Central memory CD4-positive, alpha-beta T cell (primary cell): ENCODE measurements around the gene SMYD3.
"Not testable (repeated sequence)": the region's sequence is repeated elsewhere in the genome, so short reads cannot be mapped to it uniquely, and the experiment has no call there.

Source experiments
- DNase-seq: peaks from one replicate; pipeline ENCODE4 v3.0.0; 2022

SMYD3 gene

DNA sequence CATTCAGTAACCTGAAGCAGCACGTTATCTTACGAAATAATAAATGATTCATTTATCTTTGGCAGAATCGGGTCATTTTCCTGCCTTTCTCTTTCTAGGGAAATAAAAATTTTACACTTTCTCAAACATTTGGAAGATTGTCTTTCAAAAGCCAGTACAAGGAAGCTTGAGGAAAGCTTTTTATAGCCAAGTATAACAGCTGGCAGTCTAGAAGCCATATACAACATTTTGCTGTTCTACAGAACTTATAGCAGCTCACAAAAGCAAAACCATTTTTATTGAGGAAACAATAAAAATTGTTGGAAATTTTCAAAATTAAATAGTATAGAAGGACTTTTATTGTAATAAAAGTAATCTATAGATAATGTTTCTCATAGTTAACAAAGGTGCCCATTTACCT, 448.6 kb downstream of the SMYD3 start:
- no peak for DNase-seq

DNA sequence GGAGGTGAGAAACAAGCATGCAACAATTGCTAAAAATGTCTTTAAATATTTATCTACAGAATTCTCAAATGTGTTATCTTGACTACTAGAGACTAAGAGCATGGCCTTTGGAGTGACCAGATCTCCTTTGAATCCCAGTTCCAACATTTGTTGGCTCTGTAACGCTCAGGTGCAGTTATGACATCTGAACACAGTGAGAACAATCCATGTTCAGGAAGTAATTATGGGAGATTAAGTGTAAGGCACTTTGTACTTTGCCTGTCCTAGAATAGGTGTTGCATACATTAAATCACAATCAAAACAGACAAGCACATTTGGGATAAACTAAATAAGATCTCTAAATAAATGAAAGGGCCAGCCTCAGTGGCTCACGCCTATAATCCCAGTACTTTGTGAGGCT, 454.5 kb downstream of the SMYD3 start:
- DNase-seq = no peak

- no peak for DNase-seq
Observed at GRCh38 chr1:246051909-246052518, 455.1 kb downstream of the SMYD3 start.

- DNase-seq = no peak
Observed at GRCh38 chr1:246048693-246049092, 458.4 kb downstream of the SMYD3 start.

GRCh38 chr1:246043556-246043955, 463.5 kb downstream of the SMYD3 start:
- no peak for DNase-seq

DNA sequence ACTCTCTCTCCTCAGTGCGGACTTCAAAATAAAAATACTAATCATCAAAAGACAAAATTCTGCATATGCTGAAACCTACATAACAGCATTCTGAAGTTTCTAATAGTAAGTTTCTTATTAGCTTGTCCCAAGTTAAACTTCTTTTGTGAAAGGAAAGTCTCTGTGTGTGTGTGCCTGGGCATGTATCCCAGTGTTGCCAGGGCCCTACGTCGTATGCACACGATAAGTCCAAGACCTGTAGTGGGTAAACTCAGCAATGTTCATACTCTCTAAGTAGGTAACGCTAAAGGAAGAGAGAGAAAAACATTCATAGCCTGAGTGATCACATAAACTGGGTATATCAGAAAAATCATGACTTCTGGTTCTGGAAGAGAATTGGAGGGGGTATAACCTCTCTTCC, 465.7 kb downstream of the SMYD3 start:
- no peak for DNase-seq

GRCh38 chr1:246040200-246040890, 466.7 kb downstream of the SMYD3 start:
- DNase-seq = no peak

- no peak for DNase-seq
Observed at GRCh38 chr1:246039584-246039983, 467.5 kb downstream of the SMYD3 start.

- DNase-seq = no peak
Observed at GRCh38 chr1:246037832-246038231, 469.2 kb downstream of the SMYD3 start.

DNA sequence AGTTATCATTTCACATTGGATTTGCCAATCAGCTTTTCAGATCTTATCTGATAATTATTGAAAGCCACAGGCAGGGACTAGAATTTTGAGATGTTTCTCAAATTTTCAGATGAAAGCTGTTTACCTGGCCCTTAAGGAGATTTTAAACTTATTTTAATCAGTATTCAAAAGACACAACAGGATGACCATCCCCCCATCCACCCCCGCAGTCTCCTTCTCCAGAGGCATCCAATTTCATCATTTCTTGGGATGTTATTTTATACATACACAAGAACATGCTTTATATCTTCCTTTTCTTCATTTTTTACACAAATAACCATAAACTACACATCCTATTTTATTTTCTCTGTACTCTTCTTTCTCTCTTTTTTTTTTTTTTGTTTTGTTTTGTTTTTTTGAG, 470.9 kb downstream of the SMYD3 start:
- DNase-seq = no peak

GRCh38 chr1:246035060-246035541, 472.0 kb downstream of the SMYD3 start:
- DNase-seq = no peak

- DNase-seq = no peak
Observed at GRCh38 chr1:246034630-246035029, 472.4 kb downstream of the SMYD3 start.

DNA sequence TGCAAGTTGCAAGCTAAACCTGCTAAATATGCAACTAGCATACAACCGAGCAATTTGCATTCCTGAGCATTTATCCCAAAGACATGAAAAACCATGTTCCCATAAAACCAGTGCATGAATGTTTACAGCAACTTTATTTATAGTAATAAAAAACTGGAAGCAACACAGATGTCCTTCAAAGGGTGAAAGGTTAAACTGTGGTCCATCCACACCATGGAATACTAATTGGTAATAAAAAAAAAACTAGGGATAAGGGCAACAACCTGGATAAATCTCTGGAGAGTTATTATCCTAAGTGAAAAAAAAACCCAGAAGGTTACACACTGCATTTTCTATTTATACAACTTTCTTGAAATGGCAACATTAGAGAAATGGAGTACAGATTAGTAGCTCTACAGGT, 474.1 kb downstream of the SMYD3 start:
- no peak for DNase-seq

DNA sequence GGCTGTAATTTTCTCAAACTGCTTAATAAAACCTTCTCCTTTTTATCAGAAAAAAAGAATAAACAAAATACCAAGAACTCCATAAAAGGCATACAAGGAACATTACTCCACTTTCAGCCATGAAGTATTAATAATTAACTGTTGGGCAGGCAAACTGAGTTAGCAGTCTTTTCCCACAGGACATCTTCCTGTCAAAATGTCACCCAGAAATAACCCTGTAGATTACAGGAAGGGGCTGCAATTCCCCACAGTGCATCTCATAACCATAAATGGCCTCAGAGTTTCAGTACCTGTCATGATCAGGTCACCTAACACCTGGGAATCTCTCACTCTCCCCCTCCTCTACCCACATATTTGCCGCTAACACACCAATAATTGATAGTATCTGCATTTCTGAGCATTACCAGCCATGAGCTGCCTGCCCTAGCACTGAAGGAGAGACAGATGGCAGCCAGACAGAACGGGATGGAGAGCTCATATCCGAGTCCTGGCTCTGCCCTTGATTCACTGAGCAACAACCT, 475.0 kb downstream of the SMYD3 start:
- DNase-seq = no peak

- DNase-seq = no peak
Observed at GRCh38 chr1:246029616-246030015, 477.5 kb downstream of the SMYD3 start.

- DNase-seq = not testable (repeated sequence)
Observed at GRCh38 chr1:246024118-246024517, 483.0 kb downstream of the SMYD3 start.

GRCh38 chr1:246020211-246020954, 486.7 kb downstream of the SMYD3 start:
- no peak for DNase-seq

DNA sequence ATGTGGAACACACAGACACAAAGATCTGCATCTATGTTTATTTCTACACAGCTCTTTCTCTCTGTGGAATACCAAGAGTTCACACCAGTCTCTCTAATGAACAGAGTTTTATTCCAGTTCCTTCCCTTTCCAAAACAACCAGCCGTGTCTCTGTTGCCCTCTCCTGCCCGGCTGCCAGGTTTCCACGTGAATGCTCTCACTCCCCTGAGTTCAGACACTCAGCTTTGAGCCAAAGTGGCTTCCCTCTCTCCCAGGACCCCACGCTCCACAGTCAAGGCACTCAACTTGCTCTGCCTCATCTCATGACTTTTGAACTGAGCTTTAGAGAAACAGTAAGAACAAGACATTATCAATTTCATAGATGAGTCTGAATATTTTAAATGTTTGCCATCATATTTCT, 488.9 kb downstream of the SMYD3 start:
- no peak for DNase-seq

GRCh38 chr1:246012341-246012740, 494.7 kb downstream of the SMYD3 start:
- DNase-seq = peak; percentile 2

DNA sequence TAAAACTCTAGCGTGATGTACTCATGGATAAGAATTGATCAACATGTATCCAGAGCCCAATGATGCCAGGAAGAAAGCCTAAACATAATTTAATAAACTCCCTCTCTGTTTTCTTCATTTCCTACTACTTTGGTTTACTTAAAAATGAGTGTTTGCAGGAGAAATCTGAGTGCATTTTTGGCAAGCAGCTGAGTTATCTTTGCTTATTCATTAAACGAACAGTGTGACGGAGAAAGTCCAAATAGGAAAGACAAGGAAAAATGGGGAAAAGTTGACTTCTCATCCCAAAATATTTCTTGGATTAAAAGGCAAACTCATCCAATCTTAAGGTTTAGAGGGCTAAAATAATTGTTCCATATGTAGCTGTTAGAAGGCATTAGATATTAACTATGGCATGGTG, 496.7 kb downstream of the SMYD3 start:
- DNase-seq = no peak

DNA sequence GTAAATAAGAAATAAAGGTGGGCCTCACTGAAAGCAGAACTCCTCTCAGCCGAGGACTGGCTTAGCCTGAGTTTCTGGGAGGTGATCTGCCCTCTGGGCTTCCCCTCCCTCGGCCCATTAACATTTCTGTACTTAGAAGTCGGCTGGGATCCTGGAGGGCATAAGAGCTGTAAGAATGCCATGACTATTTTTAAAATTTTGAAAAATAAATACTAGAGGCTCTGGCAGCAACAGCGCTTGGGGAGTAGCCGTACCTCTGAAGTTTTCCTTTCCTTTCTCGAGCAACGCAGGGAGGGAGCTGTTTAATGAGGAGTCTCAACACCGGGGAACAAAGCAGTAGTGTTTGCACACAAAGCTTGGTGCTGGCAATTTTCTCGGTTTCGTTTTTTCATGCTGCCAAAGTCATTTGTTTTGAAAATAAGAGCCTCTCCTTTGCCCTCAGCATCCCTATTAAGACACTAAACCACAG, 498.7 kb downstream of the SMYD3 start:
- DNase-seq = no peak

- no peak for DNase-seq
Observed at GRCh38 chr1:246005067-246005466, 502.0 kb downstream of the SMYD3 start.

DNA sequence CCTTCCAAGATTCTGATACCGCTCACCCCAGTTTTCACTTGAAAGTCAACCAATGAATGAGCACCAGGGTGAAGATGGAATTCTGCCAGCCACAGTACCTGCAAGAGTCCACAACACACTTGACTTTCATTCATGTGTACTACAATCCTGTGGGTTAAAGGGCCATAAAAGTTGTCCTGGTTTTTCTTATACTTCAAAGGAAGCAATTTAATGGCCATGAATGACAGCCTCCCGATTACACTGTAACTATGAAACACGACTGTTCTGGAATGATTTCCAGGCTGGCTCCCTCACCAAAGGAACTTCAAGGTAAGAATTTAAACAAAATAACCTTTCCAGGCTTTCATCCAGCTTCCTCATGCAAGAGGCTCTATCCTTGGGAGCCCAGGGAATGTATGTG, 502.8 kb downstream of the SMYD3 start:
- no peak for DNase-seq

DNA sequence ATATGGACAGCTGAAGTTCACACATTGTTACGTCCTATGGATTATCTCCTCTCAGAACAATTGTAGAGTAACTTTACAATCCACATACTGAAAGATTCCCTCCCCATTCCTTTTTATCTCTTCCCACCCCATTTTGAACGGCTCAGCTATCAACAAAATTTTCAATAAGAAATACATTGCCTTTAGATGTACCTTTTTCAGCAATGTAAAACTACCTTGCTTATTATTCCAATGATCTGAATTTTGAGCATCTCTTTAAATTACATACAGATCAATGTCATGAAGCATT, 503.7 kb downstream of the SMYD3 start:
- no peak for DNase-seq
